GM12878 (cell line): ENCODE data around the gene SPOCK1. TPM values are rescaled to one million over a fixed set of nuclear protein-coding genes. Genes with fewer than 3 reads are reported as not detected.

Experiments
- ATAC-seq: fragments of 200-7000 bp; cut with Tn5 transposase; 3 replicates; pipeline ENCODE4 v1.9.1; 2020; ENCODE audit warnings: mild to moderate bottlenecking, moderate library complexity
- BruUV-seq: library from RNA; stranded (reverse); fragments of 400-500 nt; replicated peaks from 2 replicates; lab custom pipeline; 2021; lab: Mats Ljungman, UMichigan
- CTCF ChIA-PET: fragments of 300-600 bp; sonication (Branson Sonifier 250); formaldehyde crosslinking; extraction: SDS; loops from one replicate; lab custom pipeline; 2021; ENCODE audit warnings: inconsistent platforms; lab: Yijun Ruan, JAX
- POLR2A ChIA-PET: fragments of 350-600 bp; formaldehyde crosslinking; extraction: SDS; loops from one replicate; lab custom pipeline; 2021; ENCODE audit warnings: inconsistent platforms; lab: Charles Lee
- RAD21 ChIA-PET: fragments of 300-600 bp; sonication (Branson Sonifier 250); formaldehyde crosslinking; loops from one replicate; lab custom pipeline; 2023; ENCODE audit warnings: antibody characterized with exemption; ENCODE audit not compliant: unreplicated experiment; lab: Charles Lee
- SMC1A ChIA-PET: fragments of 300-600 bp; sonication (Branson Sonifier 250); formaldehyde crosslinking; loops from one replicate; lab custom pipeline; 2023; ENCODE audit not compliant: unreplicated experiment, uncharacterized antibody; lab: Charles Lee
- DNase-seq: peaks from one replicate; pipeline ENCODE4 v3.0.0-alpha.2; 2011; ENCODE audit warnings: low read depth, low spot score
- FAIRE-seq: peaks from 3 replicates; lab custom pipeline; 2011; peaks lifted over from hg19 to GRCh38; lab: Jason Lieb, UNC
- H2AFZ ChIP-seq: 2 replicates; pipeline ENCODE4 v1.6.0; 2011; ENCODE audit warnings: low read depth, low read length, control low read depth; ENCODE audit not compliant: control insufficient read depth
- H3K27ac ChIP-seq: 2 replicates; pipeline ENCODE4 v1.5.1; 2011; ENCODE audit warnings: control low read depth; ENCODE audit not compliant: control insufficient read depth, insufficient read depth
- H3K27me3 ChIP-seq, 2 experiments: replicated peaks in 1 of 2; 2 replicates each; pipeline versions ENCODE4 v1.6.0 to v1.6.1; 2011; ENCODE audit warnings: low read length in 1 of 2; ENCODE audit not compliant: control insufficient read depth in 2 of 2, insufficient read depth in 2 of 2
- H3K36me3 ChIP-seq, 2 experiments: 2 replicates each; pipeline ENCODE4 v1.5.1; 2011; ENCODE audit warnings: low read length in 1 of 2; ENCODE audit not compliant: control insufficient read depth in 2 of 2, insufficient read depth in 2 of 2
- H3K4me1 ChIP-seq: 2 replicates; pipeline ENCODE4 v1.6.1; 2011; ENCODE audit warnings: mild to moderate bottlenecking, low read length, moderate library complexity, mixed read lengths; ENCODE audit not compliant: control insufficient read depth, insufficient read depth
- H3K4me2 ChIP-seq: 2 replicates; pipeline ENCODE4 v1.6.0; 2011; ENCODE audit warnings: control low read depth; ENCODE audit not compliant: control insufficient read depth, insufficient read depth
- H3K4me3 ChIP-seq: fragments of 200-600 bp; sonication (generic); 2 replicates; pipeline ENCODE4 v1.5.1; 2016
- H3K79me2 ChIP-seq: 2 replicates; pipeline ENCODE4 v1.6.0; 2011; ENCODE audit warnings: low read length; ENCODE audit not compliant: control insufficient read depth, insufficient read depth
- H3K9ac ChIP-seq: 2 replicates; pipeline ENCODE4 v1.8.0; 2011; ENCODE audit warnings: low read length, control low read depth, mixed read lengths; ENCODE audit not compliant: control insufficient read depth, insufficient read depth
- H3K9me3 ChIP-seq: replicated peaks from 3 replicates; pipeline ENCODE4 v1.5.1; 2011; ENCODE audit warnings: mild to moderate bottlenecking, low read length; ENCODE audit not compliant: control insufficient read depth, insufficient read depth
- H4K20me1 ChIP-seq: 2 replicates; pipeline ENCODE4 v1.6.0; 2011; ENCODE audit not compliant: control insufficient read depth, insufficient read depth
- EED ChIP-seq: sonication (generic); IDR thresholded peaks from 2 replicates; pipeline ENCODE4 v1.6.1; 2016; ENCODE audit warnings: antibody characterized with exemption, low read depth
- MLLT1 ChIP-seq: fragments of 450-650 bp; IDR thresholded peaks from 2 replicates; pipeline ENCODE4 v1.6.1; 2016; ENCODE audit warnings: mild to moderate bottlenecking
- WGBS: methylation state at CpG from one replicate; pipeline ENCODE4 v1.1.6; 2016; ENCODE audit warnings: low lambda C conversion rate; ENCODE audit not compliant: insufficient replicate concordance, insufficient coverage; ENCODE audit errors: missing lambda C conversion rate; 5-methylcytosine and 5-hydroxymethylcytosine counted together
- in situ Hi-C: fragments of 300-500 bp; cut with MboI; formaldehyde crosslinking; loops from 9 replicates; pipeline ENCODE4 v1.14.3; 2018; ENCODE audit warnings: mixed read lengths
- intact Hi-C: fragments of 100-400 bp; cut with micrococcal nuclease; formaldehyde crosslinking; loops from one replicate; pipeline ENCODE4 v1.14.2; 2022; ENCODE audit not compliant: unreplicated experiment
- polyA plus RNA-seq, 11 experiments: library from polyadenylated mRNA; depleted of rRNA in 4 of 11; unstranded in 6 of 11; stranded (reverse) in 5 of 11; fragments of >200 nt; fragmentation: Nextera tagmentation in 4 of 11; fragmentation: Illumina TruSeq in 1 of 11; extraction: Ambion mirVana in 4 of 11; extraction: Trizol in 1 of 11; gene quantifications; 1 replicate in 1 of 11; 2 replicates in 10 of 11; pipeline versions ENCODE4 v1.2.1 to v1.2.3, GENCODE V29; 2011 to 2016; ENCODE audit warnings: inconsistent platforms in 2 of 11, missing spikeins in 2 of 11, low read depth in 1 of 11
- total RNA-seq, 4 experiments: library from RNA; depleted of rRNA in 3 of 4; stranded (reverse); fragments of >200 nt in 3 of 4; fragmentation: Illumina TruSeq in 1 of 4; extraction: Trizol in 1 of 4; gene quantifications; 2 replicates each; pipeline versions ENCODE4 v1.2.1 to v1.2.3, GENCODE V29; 2013 to 2021
- TF ChIP-seq, protein P1 (sequence below): fragments of 450-650 bp; IDR thresholded peaks from 2 replicates; pipeline ENCODE4 v1.6.1; 2018; ENCODE audit warnings: mild to moderate bottlenecking, low read depth, moderate library complexity; ENCODE audit not compliant: partially characterized antibody
- TF ChIP-seq, protein P2 (sequence below): fragments of 150-350 bp; IDR thresholded peaks from 2 replicates; pipeline ENCODE4 v1.6.1; 2016; ENCODE audit warnings: low read depth, low read length

Gene SPOCK1
- total and polyA plus RNA-seq, 10 of the 15 experiments (the other 5 are each of a cell fraction or from before 2014, with no cell fraction given), result 0.06 to 0.68 (median 0.25) TPM; not detected in 3

- Histone ChIP-seq H3K4me1 (no peaks in the 10 kb centered on the region), H3K36me3 (no peaks in the 10 kb centered on the region), H3K27me3 (no peaks in the 10 kb centered on the region; a peak in 1 of 4 replicates), H3K4me3 (no peak overlapping the region), H3K9me3 (no peaks in the 10 kb centered on the region), H3K4me2 (no peak overlapping the region), H3K79me2 (no peaks in the 10 kb centered on the region), H3K9ac (no peak overlapping the region), H4K20me1 (no peaks in the 10 kb centered on the region), H3K27ac (no peak overlapping the region), H2AFZ (no peak overlapping the region)
- ATAC-seq, result no peak; the same call in 2 of the 3 replicates
- ChIA-PET CTCF (interaction anchor here (0.5 to 1.1 kb wide), 5 partner anchors 9 to 208 kb away, joined by 3 read pairs; no protein-coding TSS in a partner anchor), SMC1A (interaction anchor here (1.2 to 1.5 kb wide), 2 partner anchors 24 to 27 kb away, joined by 3 read pairs; no protein-coding TSS in a partner anchor), POLR2A (interaction anchor here (1.1 to 1.3 kb wide), 2 partner anchors 10 to 14 kb away, joined by 3 read pairs; no protein-coding TSS in a partner anchor), RAD21 (no interaction called here)
- 26% methylated on average over 6 of the region's 6 CpGs for whole genome bisulfite sequencing
- intact Hi-C loops (no loop called here), in situ Hi-C loops (no loop called here)
- TF ChIP-seq MLLT1 (peak; percentile 86), EED (no peak)
- no peak for FAIRE-seq
- no peak for DNase-seq
- no TSS peak for BruUV-seq
Observed at GRCh38 chr5:137217599-137218200, 281.4 kb downstream of the SPOCK1 start.

GRCh38 chr5:137216976-137217598 lies 282.0 kb downstream of the SPOCK1 start:
- Histone ChIP-seq H3K27ac (no peak overlapping the region), H4K20me1 (no peaks in the 10 kb centered on the region), H3K4me3 (no peak overlapping the region), H3K4me1 (no peaks in the 10 kb centered on the region), H3K79me2 (no peaks in the 10 kb centered on the region), H3K27me3 (no peaks in the 10 kb centered on the region; a peak in 1 of 4 replicates), H3K4me2 (no peak overlapping the region), H3K9me3 (no peaks in the 10 kb centered on the region), H3K36me3 (no peaks in the 10 kb centered on the region), H2AFZ (no peak overlapping the region), H3K9ac (no peak overlapping the region)
- SMC1A ChIA-PET, result no interaction called here
- FAIRE-seq, result no peak
- BruUV-seq, result no TSS peak
- no peak for ATAC-seq
- no peak for DNase-seq
- CTCF ChIA-PET, result interaction anchor here (0.5 to 0.8 kb wide), 3 partner anchors 103 to 208 kb away, joined by 3 read pairs; no protein-coding TSS in a partner anchor
- POLR2A ChIA-PET, result interaction anchor here (1.1 to 1.3 kb wide), 2 partner anchors 11 to 14 kb away, joined by 3 read pairs; no protein-coding TSS in a partner anchor
- 18% methylated on average over 5 of the region's 5 CpGs for WGBS
- RAD21 ChIA-PET, result no interaction called here
- intact Hi-C loops, result no loop called here
- in situ Hi-C loops, result no loop called here
- no peak for TF ChIP-seq EED
- TF ChIP-seq, protein P1, sequence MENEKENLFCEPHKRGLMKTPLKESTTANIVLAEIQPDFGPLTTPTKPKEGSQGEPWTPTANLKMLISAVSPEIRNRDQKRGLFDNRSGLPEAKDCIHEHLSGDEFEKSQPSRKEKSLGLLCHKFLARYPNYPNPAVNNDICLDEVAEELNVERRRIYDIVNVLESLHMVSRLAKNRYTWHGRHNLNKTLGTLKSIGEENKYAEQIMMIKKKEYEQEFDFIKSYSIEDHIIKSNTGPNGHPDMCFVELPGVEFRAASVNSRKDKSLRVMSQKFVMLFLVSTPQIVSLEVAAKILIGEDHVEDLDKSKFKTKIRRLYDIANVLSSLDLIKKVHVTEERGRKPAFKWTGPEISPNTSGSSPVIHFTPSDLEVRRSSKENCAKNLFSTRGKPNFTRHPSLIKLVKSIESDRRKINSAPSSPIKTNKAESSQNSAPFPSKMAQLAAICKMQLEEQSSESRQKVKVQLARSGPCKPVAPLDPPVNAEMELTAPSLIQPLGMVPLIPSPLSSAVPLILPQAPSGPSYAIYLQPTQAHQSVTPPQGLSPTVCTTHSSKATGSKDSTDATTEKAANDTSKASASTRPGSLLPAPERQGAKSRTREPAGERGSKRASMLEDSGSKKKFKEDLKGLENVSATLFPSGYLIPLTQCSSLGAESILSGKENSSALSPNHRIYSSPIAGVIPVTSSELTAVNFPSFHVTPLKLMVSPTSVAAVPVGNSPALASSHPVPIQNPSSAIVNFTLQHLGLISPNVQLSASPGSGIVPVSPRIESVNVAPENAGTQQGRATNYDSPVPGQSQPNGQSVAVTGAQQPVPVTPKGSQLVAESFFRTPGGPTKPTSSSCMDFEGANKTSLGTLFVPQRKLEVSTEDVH, result no peak
- TF ChIP-seq, protein P2, sequence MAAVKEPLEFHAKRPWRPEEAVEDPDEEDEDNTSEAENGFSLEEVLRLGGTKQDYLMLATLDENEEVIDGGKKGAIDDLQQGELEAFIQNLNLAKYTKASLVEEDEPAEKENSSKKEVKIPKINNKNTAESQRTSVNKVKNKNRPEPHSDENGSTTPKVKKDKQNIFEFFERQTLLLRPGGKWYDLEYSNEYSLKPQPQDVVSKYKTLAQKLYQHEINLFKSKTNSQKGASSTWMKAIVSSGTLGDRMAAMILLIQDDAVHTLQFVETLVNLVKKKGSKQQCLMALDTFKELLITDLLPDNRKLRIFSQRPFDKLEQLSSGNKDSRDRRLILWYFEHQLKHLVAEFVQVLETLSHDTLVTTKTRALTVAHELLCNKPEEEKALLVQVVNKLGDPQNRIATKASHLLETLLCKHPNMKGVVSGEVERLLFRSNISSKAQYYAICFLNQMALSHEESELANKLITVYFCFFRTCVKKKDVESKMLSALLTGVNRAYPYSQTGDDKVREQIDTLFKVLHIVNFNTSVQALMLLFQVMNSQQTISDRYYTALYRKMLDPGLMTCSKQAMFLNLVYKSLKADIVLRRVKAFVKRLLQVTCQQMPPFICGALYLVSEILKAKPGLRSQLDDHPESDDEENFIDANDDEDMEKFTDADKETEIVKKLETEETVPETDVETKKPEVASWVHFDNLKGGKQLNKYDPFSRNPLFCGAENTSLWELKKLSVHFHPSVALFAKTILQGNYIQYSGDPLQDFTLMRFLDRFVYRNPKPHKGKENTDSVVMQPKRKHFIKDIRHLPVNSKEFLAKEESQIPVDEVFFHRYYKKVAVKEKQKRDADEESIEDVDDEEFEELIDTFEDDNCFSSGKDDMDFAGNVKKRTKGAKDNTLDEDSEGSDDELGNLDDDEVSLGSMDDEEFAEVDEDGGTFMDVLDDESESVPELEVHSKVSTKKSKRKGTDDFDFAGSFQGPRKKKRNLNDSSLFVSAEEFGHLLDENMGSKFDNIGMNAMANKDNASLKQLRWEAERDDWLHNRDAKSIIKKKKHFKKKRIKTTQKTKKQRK, result no peak
